K562 (cell line): ENCODE measurements around the gene ASIC3. TPM values are rescaled to one million over a fixed set of nuclear protein-coding genes. Genes with fewer than 3 reads are reported as not detected.
A peak's percentile ranks its signal among the peaks of the same experiment; 100 is the strongest.

Source experiments
- ATAC-seq: fragments of 200-7000 bp; cut with Tn5 transposase; 3 replicates; pipeline ENCODE4 v1.9.1; 2020; ENCODE audit warnings: moderate library complexity
- BruUV-seq: library from RNA; stranded (reverse); fragments of 400-500 nt; replicated peaks from 2 replicates; lab custom pipeline; 2021; lab: Mats Ljungman, UMichigan
- CTCF ChIA-PET: fragments of 300-600 bp; formaldehyde crosslinking; extraction: SDS; loops from one replicate; lab custom pipeline; 2021; ENCODE audit warnings: low intra/inter-chr PET ratio; lab: Yijun Ruan, JAX
- POLR2A ChIA-PET: fragments of 300-600, 350-650 bp; sonication (Branson Sonifier 250); formaldehyde crosslinking; extraction: SDS; loops from one replicate; lab custom pipeline; 2021; ENCODE audit warnings: antibody characterized with exemption, inconsistent platforms; lab: Yijun Ruan, JAX
- DNase-seq, 4 experiments: peaks; one replicate each; pipeline versions ENCODE4 v3.0.0 to v3.0.0-alpha.2; 2011 to 2018; ENCODE audit warnings: low spot score in 3 of 4, mixed read lengths in 3 of 4; ENCODE audit errors: extremely low read depth in 1 of 4
- FAIRE-seq: peaks from 2 replicates; lab custom pipeline; 2011; peaks lifted over from hg19 to GRCh38; lab: Jason Lieb, UNC
- H2AFZ ChIP-seq: 2 replicates; pipeline ENCODE4 v1.6.0; 2011; ENCODE audit warnings: low read depth, low read length, control low read depth, inconsistent platforms
- H3K27ac ChIP-seq: fragments of 200-600 bp; 3 replicates; pipeline ENCODE4 v1.8.0; 2011; ENCODE audit warnings: low read depth, mild to moderate bottlenecking, control low read depth, inconsistent platforms, low read length, moderate library complexity, mixed read lengths; ENCODE audit errors: extremely low read depth
- H3K27me3 ChIP-seq, 2 experiments: fragments of 300-600 bp in 1 of 2; 2 replicates in 1 of 2; 3 replicates in 1 of 2; pipeline versions ENCODE4 v1.6.0 to v1.8.0; 2011; ENCODE audit warnings: inconsistent platforms in 2 of 2, low read length in 2 of 2, mild to moderate bottlenecking in 1 of 2, mixed read lengths in 1 of 2, moderate library complexity in 1 of 2; ENCODE audit not compliant: control insufficient read depth in 2 of 2, insufficient read depth in 2 of 2
- H3K36me3 ChIP-seq: fragments of 300-600 bp; 3 replicates; pipeline ENCODE4 v1.8.0; 2011; ENCODE audit warnings: mild to moderate bottlenecking, low read length, inconsistent platforms; ENCODE audit not compliant: control insufficient read depth, insufficient read depth
- H3K4me1 ChIP-seq, 2 experiments: fragments of 200-600 bp in 1 of 2; replicated peaks in 1 of 2; 2 replicates in 1 of 2; 3 replicates in 1 of 2; pipeline versions ENCODE4 v1.5.1 to v1.8.0; 2011; ENCODE audit warnings: inconsistent platforms in 2 of 2, low read length in 2 of 2, mild to moderate bottlenecking in 1 of 2, mixed read lengths in 1 of 2, moderate library complexity in 1 of 2; ENCODE audit not compliant: control insufficient read depth in 2 of 2, insufficient read depth in 2 of 2
- H3K4me2 ChIP-seq: 2 replicates; pipeline ENCODE4 v1.6.1; 2011; ENCODE audit warnings: low read length, control low read depth, inconsistent platforms, mixed read lengths; ENCODE audit not compliant: insufficient read depth
- H3K4me3 ChIP-seq: fragments of 200-600 bp; sonication (generic), shearing (Covaris generic); 2 replicates; pipeline ENCODE4 v1.5.1; 2016; ENCODE audit warnings: control low read depth, inconsistent platforms
- H3K79me2 ChIP-seq: fragments of 200-600 bp; 3 replicates; pipeline ENCODE4 v1.8.0; 2011; ENCODE audit warnings: low read length, inconsistent platforms; ENCODE audit not compliant: control insufficient read depth, insufficient read depth
- H3K9ac ChIP-seq, 2 experiments: 2 replicates each; pipeline versions ENCODE4 v1.6.0 to v1.6.1; 2011; ENCODE audit warnings: low read depth in 2 of 2, low read length in 2 of 2, control low read depth in 1 of 2, inconsistent platforms in 1 of 2, mild to moderate bottlenecking in 1 of 2, mixed read lengths in 1 of 2; ENCODE audit not compliant: insufficient read depth in 1 of 2
- H3K9me1 ChIP-seq: one replicate; pipeline ENCODE4 v1.6.0; 2011; ENCODE audit warnings: inconsistent platforms, mild to moderate bottlenecking, low read length, moderate library complexity; ENCODE audit not compliant: control insufficient read depth, insufficient read depth
- H3K9me3 ChIP-seq: replicated peaks from 2 replicates; pipeline ENCODE4 v1.5.1; 2011; ENCODE audit warnings: low read depth, low read length, inconsistent platforms; ENCODE audit not compliant: control insufficient read depth, insufficient read depth
- H4K20me1 ChIP-seq: replicated peaks from 2 replicates; pipeline ENCODE4 v1.6.1; 2011; ENCODE audit warnings: low read length, inconsistent platforms, mixed read lengths; ENCODE audit not compliant: control insufficient read depth, insufficient read depth
- NELFE ChIP-seq: IDR thresholded peaks from 2 replicates; pipeline ENCODE4 v1.6.1; 2011; ENCODE audit warnings: mild to moderate bottlenecking; ENCODE audit not compliant: insufficient read depth, insufficient read length
- POLR2G ChIP-seq: fragments of 200-400 bp; formaldehyde crosslinking; IDR thresholded peaks from 2 replicates; pipeline ENCODE4 v1.6.1; 2017; ENCODE audit warnings: low read depth, mild to moderate bottlenecking, antibody characterized with exemption, low read length, moderate library complexity
- RBFOX2 ChIP-seq: fragments of 200-400 bp; formaldehyde crosslinking; IDR thresholded peaks from 2 replicates; pipeline ENCODE4 v1.6.1; 2017; ENCODE audit warnings: low read depth, mild to moderate bottlenecking, low read length, moderate library complexity
- RBM22 ChIP-seq: fragments of 200-400 bp; formaldehyde crosslinking; IDR thresholded peaks from 2 replicates; pipeline ENCODE4 v1.6.1; 2018; ENCODE audit warnings: low read length, low read depth; ENCODE audit not compliant: poor library complexity, severe bottlenecking
- TBP ChIP-seq: optimal IDR thresholded peaks from 2 replicates; pipeline ENCODE3; 2011; ENCODE audit warnings: low read depth, low read length, improper control_type of control experiment
- ZNF24 ChIP-seq: fragments of 450-650 bp; IDR thresholded peaks from 2 replicates; pipeline ENCODE4 v1.6.1; 2016
- WGBS: fragments of 100-300 bp; shearing (Covaris generic); methylation state at CpG from one replicate; pipeline ENCODE4 v1.1.6; 2016; ENCODE audit warnings: low coverage, mixed read lengths; ENCODE audit not compliant: insufficient coverage; ENCODE audit errors: missing lambda C conversion rate; 5-methylcytosine and 5-hydroxymethylcytosine counted together
- in situ Hi-C: fragments of 300-500 bp; cut with MboI; formaldehyde crosslinking; loops from 4 replicates; pipeline ENCODE4 v1.15.0; 2018; ENCODE audit warnings: inconsistent platforms, mixed read lengths
- intact Hi-C: fragments of 100-400 bp; cut with micrococcal nuclease; formaldehyde crosslinking; loops from 2 replicates; pipeline ENCODE4 v1.14.2; 2022
- polyA plus RNA-seq, 8 experiments: library from polyadenylated mRNA; depleted of rRNA in 4 of 8; stranded (reverse) in 5 of 8; unstranded in 3 of 8; fragments of >200 nt; fragmentation: Nextera tagmentation in 2 of 8; fragmentation: Illumina TruSeq in 1 of 8; extraction: Ambion mirVana in 2 of 8; extraction: Trizol in 1 of 8; gene quantifications; 2 replicates each; pipeline versions ENCODE4 v1.2.1 to v1.2.3, GENCODE V29; 2011 to 2014; ENCODE audit warnings: inconsistent platforms in 1 of 8, missing spikeins in 1 of 8
- total RNA-seq, 7 experiments: library from RNA; depleted of rRNA in 6 of 7; stranded (reverse); fragments of >200 nt in 6 of 7; fragmentation: Illumina TruSeq in 2 of 7; extraction: Trizol in 2 of 7; gene quantifications; 2 replicates each; pipeline versions ENCODE4 v1.2.1 to v1.2.3, GENCODE V29; 2011 to 2021; ENCODE audit warnings: low replicate concordance in 1 of 7

ASIC3 gene
- total and polyA plus RNA-seq, 9 of the 15 experiments (the other 6 are each of a cell fraction or from before 2014, with no cell fraction given): 0.11 to 5.0 (median 0.87) TPM

GRCh38 chr7:151071032-151071866 is 22.9 kb downstream of the ASIC3 start:
- H4K20me1 ChIP-seq: no peaks in the 10 kb centered on the region; the same call in 1 of the 2 replicates
- H3K27me3 ChIP-seq: no peaks in the 10 kb centered on the region
- DNase-seq (no peak), ATAC-seq (no peak), FAIRE-seq (no peak)
- intact Hi-C loops: no loop called here
- H3K4me3 ChIP-seq: no peak overlapping the region
- peak overlapping the region in 1 of 2 experiments; percentile 37; a peak in 2 of 4 replicates for H3K9ac ChIP-seq
- in situ Hi-C loops: no loop called here
- TF ChIP-seq POLR2G: peak; percentile 64
- peak; percentile 35 for TF ChIP-seq RBM22
- no peak for TF ChIP-seq NELFE
- TF ChIP-seq ZNF24: no peak
- TF ChIP-seq RBFOX2: peak; percentile 60
- TF ChIP-seq TBP: no peak
- POLR2A ChIA-PET: interaction anchor here (0.6 to 3.2 kb wide), 7 partner anchors 8 to 61 kb away, joined by 3 to 17 read pairs (median 4); partner anchors contain the start of genes ABCB8 and FASTK
- H3K27ac ChIP-seq: no peak overlapping the region
- no TSS peak for BruUV-seq
- CTCF ChIA-PET: no interaction called here
- no peak overlapping the region for H2AFZ ChIP-seq
- H3K9me3 ChIP-seq: no peaks in the 10 kb centered on the region
- no peaks in the 10 kb centered on the region for H3K79me2 ChIP-seq
- no peak overlapping the region for H3K4me2 ChIP-seq
- 93% methylated on average over 35 of the region's 39 CpGs for WGBS
- peaks cover 96% of the 10 kb centered on the region for H3K36me3 ChIP-seq
- no peaks in the 10 kb centered on the region for H3K9me1 ChIP-seq
- H3K4me1 ChIP-seq: peaks cover 0 to 51% of the 10 kb centered on the region in 2 experiments; a peak in 2 of 5 replicates
